ENCODE results near the gene SF3A2. TPM values are rescaled to one million over a fixed set of nuclear protein-coding genes. Genes with fewer than 3 reads are reported as not detected.

SF3A2 gene
- total and polyA plus RNA-seq, 4 experiments from 2014 or later = 8.3 to 141 (median 88.7) TPM

DNA sequence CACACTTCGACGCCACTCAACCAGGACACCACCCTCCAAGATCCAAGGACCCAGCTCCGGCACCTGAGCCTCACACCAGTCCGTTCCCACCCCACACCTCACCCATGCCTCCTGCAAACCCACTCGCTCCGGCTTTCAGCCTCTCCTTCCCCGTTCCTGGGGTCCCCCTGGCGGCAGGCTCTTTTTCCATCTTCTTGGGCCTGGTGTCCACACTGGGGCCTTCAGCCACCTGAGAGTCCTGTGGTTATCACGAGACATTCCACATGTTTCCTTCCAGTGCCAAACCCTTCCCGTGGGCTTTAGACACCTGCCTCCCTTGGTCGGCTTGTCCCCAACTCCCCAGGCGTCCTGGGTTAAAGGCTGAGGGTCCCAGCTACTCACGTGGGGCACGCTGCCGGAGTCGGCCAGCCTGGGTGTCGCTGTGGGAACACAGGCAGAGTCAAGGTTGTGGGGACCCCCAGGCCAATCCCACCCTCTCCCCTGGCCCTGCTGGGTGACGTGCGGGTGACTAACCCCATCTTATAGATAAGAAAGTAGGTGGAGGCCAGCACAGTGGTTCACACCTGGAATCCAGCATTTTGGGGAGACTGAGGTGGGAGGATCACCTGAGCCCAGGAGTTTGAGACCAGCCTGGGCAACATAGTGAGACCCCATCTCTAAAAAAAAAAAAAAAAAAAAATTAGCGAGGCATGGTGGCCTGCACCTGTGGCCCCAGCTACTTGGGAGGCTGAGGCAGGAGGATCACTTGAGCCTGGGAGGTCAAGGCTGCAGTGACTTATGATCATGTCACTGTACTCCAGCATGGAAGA, 17.6 kb downstream of the SF3A2 start:
- Mint-ChIP-seq H3K36me3 (peaks cover 0 to 1% of the 10 kb centered on the region in 2 donors), H3K4me1 (peaks cover 10 to 32% (median 21%) of the 10 kb centered on the region in 4 donors), H3K27me3 (no peaks in the 10 kb centered on the region), H3K4me3 (peak overlapping the region in 6 of 8 donors; percentile 8 to 77 (median 46)), H3K9me3 (no peaks in the 10 kb centered on the region), H3K27ac (peak overlapping the region in 2 of 7 donors; percentile 23 to 68)
- no peak for DNase-seq
- Histone ChIP-seq H3K9me3 (ENCODE audit: control insufficient read depth in 1 of 2, low read length in 2 of 2) (no peaks in the 10 kb centered on the region), H3K4me1 (ENCODE audit: insufficient read depth, low read length) (peaks cover 54% of the 10 kb centered on the region), H3K27me3 (ENCODE audit: insufficient read depth, low read length) (peaks cover 4% of the 10 kb centered on the region), H3K27ac (ENCODE audit: low read depth, low read length) (no peak overlapping the region), H3K4me3 (ENCODE audit: low read length in 2 of 2) (no peak overlapping the region), H3K36me3 (ENCODE audit: insufficient read depth, low read length) (no peaks in the 10 kb centered on the region)
- ChIA-PET POLR2A (ENCODE audit: partially characterized antibody) (interaction anchor here (1.0 to 16.7 kb wide), 4 partner anchors 15 to 40 kb away, joined by 3 to 325 read pairs (median 86); partner anchors contain the start of genes PLEKHJ1 and SF3A2), CTCF (ENCODE audit: partially characterized antibody) (interaction anchor here (0.7 to 2.9 kb wide), 2 partner anchors 15 to 23 kb away, joined by 3 to 19 read pairs; no protein-coding TSS in a partner anchor)
- intact Hi-C loops (cut with micrococcal nuclease) = no loop called here

DNA sequence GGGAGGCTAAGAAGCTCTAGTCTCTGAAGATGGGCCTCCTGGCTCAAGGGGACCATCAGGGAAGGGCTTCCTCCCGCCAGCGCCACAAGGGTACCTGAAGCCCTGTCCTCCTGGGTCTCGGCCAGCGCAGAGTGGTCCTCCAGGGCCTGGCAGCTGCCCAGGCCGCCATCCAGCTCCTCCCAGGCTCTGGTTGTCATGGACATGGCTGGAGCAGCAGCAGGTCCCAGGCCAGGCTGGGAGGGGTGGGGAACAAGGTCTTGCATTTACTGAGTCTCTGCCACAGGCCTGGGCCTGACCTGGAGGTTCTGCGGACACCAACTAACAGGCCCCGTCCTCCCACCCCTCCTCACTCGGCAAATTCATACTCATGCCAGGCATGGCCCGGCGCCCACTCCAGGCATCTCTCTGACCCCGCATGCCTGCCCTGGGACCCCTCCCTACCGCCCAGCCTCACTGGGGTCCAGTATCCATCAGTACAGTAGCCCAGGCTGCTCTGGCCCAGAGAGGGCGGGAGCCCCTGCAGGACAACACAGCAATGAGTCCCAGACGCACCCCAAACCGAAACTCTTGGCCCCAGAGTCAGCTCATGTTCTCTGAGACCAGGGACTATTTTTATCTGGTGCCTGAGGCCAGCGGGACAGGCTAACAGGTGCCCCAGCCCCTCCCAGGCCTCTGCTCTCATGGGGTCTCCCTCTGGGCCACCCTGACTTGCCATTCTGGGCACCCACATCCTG, 18.7 kb downstream of the SF3A2 start:
- Mint-ChIP-seq H3K36me3 (peaks cover 0 to 1% of the 10 kb centered on the region in 2 donors), H3K27ac (peak overlapping the region in 1 of 7 donors; percentile 31), H3K4me1 (peaks cover 14 to 42% (median 27%) of the 10 kb centered on the region in 4 donors), H3K9me3 (no peaks in the 10 kb centered on the region), H3K4me3 (peak overlapping the region in 1 of 8 donors; percentile 20), H3K27me3 (no peaks in the 10 kb centered on the region)
- intact Hi-C loops (cut with micrococcal nuclease) = no loop called here
- CTCF ChIA-PET (ENCODE audit: partially characterized antibody) = interaction anchor here (0.9 to 2.9 kb wide), 2 partner anchors 16 to 19 kb away, joined by 3 to 19 read pairs; partner anchors contain the start of gene PLEKHJ1
- Histone ChIP-seq H3K4me3 (ENCODE audit: low read length in 2 of 2) (no peak overlapping the region), H3K27me3 (ENCODE audit: insufficient read depth, low read length) (no peaks in the 10 kb centered on the region), H3K4me1 (ENCODE audit: insufficient read depth, low read length) (peaks cover 60% of the 10 kb centered on the region), H3K36me3 (ENCODE audit: insufficient read depth, low read length) (no peaks in the 10 kb centered on the region), H3K9me3 (ENCODE audit: control insufficient read depth in 1 of 2, low read length in 2 of 2) (no peaks in the 10 kb centered on the region), H3K27ac (ENCODE audit: low read depth, low read length) (no peak overlapping the region)
- no peak for DNase-seq
- POLR2A ChIA-PET (ENCODE audit: partially characterized antibody) = interaction anchor here (1.3 to 16.7 kb wide), 3 partner anchors 16 to 344 kb away, joined by 3 to 325 read pairs (median 167); partner anchors contain the start of genes PLEKHJ1 and SF3A2

DNA sequence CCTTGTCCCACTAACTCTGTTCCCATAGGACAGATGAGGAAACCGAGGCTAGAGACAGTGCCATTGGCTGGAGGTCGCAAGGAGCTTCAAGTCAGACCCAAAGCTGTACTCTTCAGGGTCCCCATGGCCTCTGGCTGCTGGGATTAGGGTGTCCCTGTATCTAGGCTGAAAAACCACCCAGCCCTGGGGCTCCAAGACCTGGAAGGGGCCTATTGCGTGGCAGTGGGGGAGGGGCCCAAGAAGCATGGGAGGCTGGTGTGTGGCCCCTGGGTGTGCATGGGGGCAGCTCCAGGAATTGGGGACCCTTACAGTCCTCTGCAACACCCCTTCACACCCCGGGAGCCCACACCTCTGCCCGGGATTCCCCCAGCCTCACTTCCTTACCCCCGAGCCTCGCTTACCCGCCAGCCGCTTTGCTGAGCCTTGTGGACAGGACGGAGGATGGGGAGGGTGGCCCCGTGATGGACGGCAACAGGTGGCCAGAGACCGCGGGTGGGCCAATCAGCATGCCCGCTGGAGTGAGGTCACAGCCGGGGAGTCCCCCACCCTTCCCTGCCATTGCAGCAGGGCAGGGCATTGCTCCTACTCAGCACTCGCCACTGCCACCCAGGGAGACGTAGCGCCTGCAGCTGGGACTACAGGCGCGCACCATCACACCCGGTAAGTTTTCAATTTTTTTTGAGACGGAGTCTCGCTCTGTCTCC, 19.5 kb downstream of the SF3A2 start, which contains the start of gene JSRP1:
TSS of gene JSRP1 (minus strand) at position 436 of the 704 bp plus-strand sequence. CDS start 1,103 bp downstream, outside the sequence.
- CTCF ChIA-PET (ENCODE audit: partially characterized antibody) = interaction anchor here (0.9 kb wide), 1 partner anchor 20 kb away, joined by 3 read pairs; the partner anchor contains the start of gene PLEKHJ1
- intact Hi-C loops (cut with micrococcal nuclease) = no loop called here

DNA sequence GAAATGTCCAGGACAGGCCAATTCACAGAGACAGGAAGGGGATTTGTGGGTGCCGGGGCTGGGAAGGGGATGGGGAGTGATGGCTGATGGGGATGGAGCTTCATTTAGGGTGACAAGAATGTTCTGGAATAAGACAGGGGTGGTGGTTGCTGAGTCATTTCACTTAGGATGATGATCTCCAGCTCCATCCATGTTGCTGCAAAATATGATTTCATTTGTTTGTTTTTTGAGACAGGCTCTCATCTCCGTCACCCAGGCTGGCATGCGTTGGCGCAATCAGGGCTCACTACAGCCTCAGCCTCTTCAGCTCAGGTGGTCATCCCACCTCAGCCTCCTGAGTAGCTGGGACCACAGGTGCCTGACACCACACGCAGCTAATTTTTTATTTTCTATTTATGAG, 22.7 kb downstream of the SF3A2 start:
- ChIA-PET POLR2A (ENCODE audit: partially characterized antibody) (interaction anchor here (0.6 to 16.7 kb wide), 8 partner anchors 8 to 876 kb away, joined by 3 to 325 read pairs (median 4); partner anchors contain the start of genes AMH, PLEKHJ1 and SF3A2), CTCF (ENCODE audit: partially characterized antibody) (interaction anchor here (0.7 to 5.1 kb wide), 11 partner anchors 9 to 133 kb away, joined by 3 to 75 read pairs (median 7); partner anchors contain the start of gene PLEKHJ1)
- H3K4me1 Mint-ChIP-seq = peaks cover 17 to 52% (median 30%) of the 10 kb centered on the region in 4 donors
- DNase-seq = no peak
- H3K4me1 ChIP-seq (ENCODE audit: insufficient read depth, low read length) = peaks cover 46% of the 10 kb centered on the region
- H3K27ac Mint-ChIP-seq = peak overlapping the region; percentile 61 to 93 (median 86)
- no peaks in the 10 kb centered on the region for H3K27me3 ChIP-seq (ENCODE audit: insufficient read depth, low read length)
- H3K36me3 ChIP-seq (ENCODE audit: insufficient read depth, low read length) = no peaks in the 10 kb centered on the region
- H3K4me3 ChIP-seq (ENCODE audit: low read length in 2 of 2) = no peak overlapping the region
- H3K9me3 ChIP-seq (ENCODE audit: control insufficient read depth in 1 of 2, low read length in 2 of 2) = no peaks in the 10 kb centered on the region
- intact Hi-C loops (cut with micrococcal nuclease) = no loop called here
- H3K27me3 Mint-ChIP-seq = no peaks in the 10 kb centered on the region
- H3K27ac ChIP-seq (ENCODE audit: low read depth, low read length) = no peak overlapping the region
- H3K36me3 Mint-ChIP-seq = no peaks in the 10 kb centered on the region
- H3K9me3 Mint-ChIP-seq = no peaks in the 10 kb centered on the region
- peak overlapping the region in 7 of 8 donors; percentile 21 to 80 (median 57) for H3K4me3 Mint-ChIP-seq

More for the DNA sequence above, 19.5 kb downstream of the SF3A2 start, which contains the start of gene JSRP1:
- Mint-ChIP-seq H3K4me1 (peaks cover 15 to 49% (median 30%) of the 10 kb centered on the region in 4 donors), H3K27me3 (no peaks in the 10 kb centered on the region), H3K9me3 (no peaks in the 10 kb centered on the region), H3K36me3 (peaks cover 0 to 1% of the 10 kb centered on the region in 2 donors), H3K4me3 (peak within 1 kb of the TSS in 4 of 8 donors; percentile 21 to 72 (median 59)), H3K27ac (peak within 1 kb of the TSS; percentile 78 to 98 (median 90))
- POLR2A ChIA-PET (ENCODE audit: partially characterized antibody) = interaction anchor here (1.3 to 16.7 kb wide), 3 partner anchors 15 to 343 kb away, joined by 3 to 325 read pairs (median 167); partner anchors contain the start of genes PLEKHJ1 and SF3A2
- Histone ChIP-seq H3K27ac (ENCODE audit: low read depth, low read length) (no peak within 1 kb of the TSS), H3K27me3 (ENCODE audit: insufficient read depth, low read length) (no peaks in the 10 kb centered on the region), H3K36me3 (ENCODE audit: insufficient read depth, low read length) (no peaks in the 10 kb centered on the region), H3K9me3 (ENCODE audit: control insufficient read depth in 1 of 2, low read length in 2 of 2) (no peaks in the 10 kb centered on the region), H3K4me1 (ENCODE audit: insufficient read depth, low read length) (peaks cover 60% of the 10 kb centered on the region), H3K4me3 (ENCODE audit: low read length in 2 of 2) (no peak within 1 kb of the TSS)
- DNase-seq = peak in 1 of 5 donors; percentile 44

DNA sequence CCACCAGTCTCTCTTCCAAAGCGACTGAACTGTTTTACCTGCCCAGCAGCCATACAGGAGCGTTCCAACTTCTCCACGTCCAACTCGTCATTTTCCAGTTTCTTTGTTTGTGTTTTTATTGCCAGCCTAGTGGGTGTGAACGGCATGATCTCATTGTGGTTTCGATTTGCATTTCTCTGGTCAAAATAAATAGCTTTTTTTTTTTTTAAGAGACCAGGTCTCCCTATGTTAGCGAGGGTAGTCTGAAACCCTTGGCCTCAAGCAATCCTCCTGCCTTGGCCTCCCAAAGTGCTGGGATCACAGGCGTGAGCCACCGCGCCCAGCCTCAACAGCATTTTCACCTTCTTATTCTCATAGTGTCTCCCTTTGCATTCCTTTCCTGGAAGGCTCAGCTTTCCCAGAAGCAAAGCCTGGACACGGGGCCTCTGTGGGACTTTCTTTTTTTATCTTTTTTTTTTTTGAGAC, 23.7 kb downstream of the SF3A2 start:
- Histone ChIP-seq H3K9me3 (ENCODE audit: control insufficient read depth in 1 of 2, low read length in 2 of 2) (no peaks in the 10 kb centered on the region), H3K4me1 (ENCODE audit: insufficient read depth, low read length) (peaks cover 46% of the 10 kb centered on the region), H3K27me3 (ENCODE audit: insufficient read depth, low read length) (no peaks in the 10 kb centered on the region), H3K4me3 (ENCODE audit: low read length in 2 of 2) (no peak overlapping the region), H3K36me3 (ENCODE audit: insufficient read depth, low read length) (no peaks in the 10 kb centered on the region), H3K27ac (ENCODE audit: low read depth, low read length) (peak overlapping the region; percentile 7)
- CTCF ChIA-PET (ENCODE audit: partially characterized antibody) = interaction anchor here (0.6 to 5.1 kb wide), 7 partner anchors 11 to 331 kb away, joined by 3 to 75 read pairs (median 13); partner anchors contain the start of genes AP3D1 and PLEKHJ1
- Mint-ChIP-seq H3K27me3 (no peaks in the 10 kb centered on the region), H3K9me3 (no peaks in the 10 kb centered on the region), H3K4me1 (peaks cover 17 to 52% (median 30%) of the 10 kb centered on the region in 4 donors), H3K36me3 (no peaks in the 10 kb centered on the region), H3K27ac (peak overlapping the region; percentile 86 to 97 (median 90)), H3K4me3 (peak overlapping the region; percentile 47 to 87 (median 76))
- intact Hi-C loops (cut with micrococcal nuclease) = no loop called here
- POLR2A ChIA-PET (ENCODE audit: partially characterized antibody) = interaction anchor here (0.8 to 16.7 kb wide), 5 partner anchors 9 to 104 kb away, joined by 3 to 325 read pairs (median 24); partner anchors contain the start of genes PLEKHJ1 and SF3A2
- DNase-seq = peak in 1 of 5 donors; percentile 52

Data from CD4-positive, alpha-beta memory T cell (primary cell).